ENCODE results near the gene CRYGD.

- no peak for TF ChIP-seq CTCF (IDR thresholded peaks at IDR 0.05)
- TF ChIP-seq JUN (IDR thresholded peaks at IDR 0.05), result no peak
- TF ChIP-seq MAX (IDR thresholded peaks at IDR 0.05), result no peak
- TF ChIP-seq CBX8 (IDR thresholded peaks at IDR 0.05), result no peak
- TF ChIP-seq NR3C1 (IDR thresholded peaks at IDR 0.05), result no peak
- no peak for TF ChIP-seq KDM1A (IDR thresholded peaks at IDR 0.05; ENCODE audit: low read depth)
- no peak for TF ChIP-seq MAZ (IDR thresholded peaks at IDR 0.05; ENCODE audit: borderline replicate concordance, low read depth, low read length)
- no peak for TF ChIP-seq CEBPB (IDR thresholded peaks at IDR 0.05)
- TF ChIP-seq CHD4 (IDR thresholded peaks at IDR 0.05; ENCODE audit: borderline replicate concordance), result no peak
- TF ChIP-seq REST (IDR thresholded peaks at IDR 0.05), result no peak
- TF ChIP-seq RAD21 (conservative IDR thresholded peaks at IDR 0.05 in 1 of 2, IDR thresholded peaks at IDR 0.05 in 1 of 2), result no peak
- TF ChIP-seq HMGXB4 (CRISPR knock-in tag; IDR thresholded peaks at IDR 0.05; ENCODE audit: borderline replicate concordance), result no peak
- TF ChIP-seq SMC3 (IDR thresholded peaks at IDR 0.05), result no peak
Measured at GRCh38 chr2:208146006-208146405, 21.7 kb upstream of the CRYGD start, which contains the start of gene CRYGB.

Measured in A549 (cell line).